NCI-H524 (cell line): Measurements from ENCODE around the gene SLC29A2.
A peak's percentile ranks its signal among the peaks of the same experiment; 100 is the strongest.
"Not testable (repeated sequence)": the region's sequence is repeated elsewhere in the genome, so short reads cannot be mapped to it uniquely, and the experiment has no call there.

ENCODE experiments used
- DNase-seq, 2 experiments: peaks; one replicate each; lab custom pipeline; 2025; lab: John Stamatoyannopoulos, UW

The SLC29A2 gene

GRCh38 chr11:66384316-66384715, 12.8 kb upstream of the SLC29A2 start:
- not testable (repeated sequence) for DNase-seq

- peak in 1 of 2 experiments; percentile 29 for DNase-seq
Measured at GRCh38 chr11:66380264-66380663, 8.7 kb upstream of the SLC29A2 start.

GRCh38 chr11:66373690-66374287, 2.2 kb upstream of the SLC29A2 start:
- not testable (repeated sequence) for DNase-seq

- peak in 1 of 2 experiments; percentile 60 for DNase-seq
Measured at GRCh38 chr11:66373265-66373664, 1.7 kb upstream of the SLC29A2 start.

GRCh38 chr11:66369073-66369894, 2.3 kb downstream of the SLC29A2 start:
- no peak for DNase-seq

GRCh38 chr11:66368484-66368883, 3.1 kb downstream of the SLC29A2 start:
- DNase-seq = no peak

GRCh38 chr11:66367561-66368312, 3.8 kb downstream of the SLC29A2 start:
- no peak for DNase-seq

GRCh38 chr11:66366844-66367477, 4.6 kb downstream of the SLC29A2 start:
- DNase-seq = no peak

GRCh38 chr11:66365711-66366619, 5.6 kb downstream of the SLC29A2 start:
- DNase-seq = no peak

GRCh38 chr11:66365166-66365565, 6.4 kb downstream of the SLC29A2 start:
- no peak for DNase-seq

- peak in 1 of 2 experiments; percentile 31 for DNase-seq
Measured at GRCh38 chr11:66363805-66364535, 7.6 kb downstream of the SLC29A2 start.

- DNase-seq = no peak
Measured at GRCh38 chr11:66363187-66363601, 8.4 kb downstream of the SLC29A2 start.

- DNase-seq = no peak
Measured at GRCh38 chr11:66362481-66363147, 8.9 kb downstream of the SLC29A2 start.

GRCh38 chr11:66361502-66361941, 10.0 kb downstream of the SLC29A2 start:
- DNase-seq = no peak

- no peak for DNase-seq
Measured at GRCh38 chr11:66360406-66361073, 11.0 kb downstream of the SLC29A2 start.

- no peak for DNase-seq
Measured at GRCh38 chr11:66359662-66360087, 11.9 kb downstream of the SLC29A2 start.

GRCh38 chr11:66350560-66351235, 20.9 kb downstream of the SLC29A2 start:
- DNase-seq = not testable (repeated sequence)

GRCh38 chr11:66349084-66349386, 22.5 kb downstream of the SLC29A2 start:
- no peak for DNase-seq
